OCI-LY1 (cell line): ENCODE results near the gene COG7.

ENCODE experiments used
- CTCF ChIP-seq: fragments of 200-600 bp; sonication (generic), shearing (Covaris generic); IDR thresholded peaks from 2 replicates; pipeline ENCODE4 v1.5.1; 2017; ENCODE audit warnings: mild to moderate bottlenecking, antibody characterized with exemption, low read length, moderate library complexity, mixed read lengths
- EZH2 ChIP-seq: fragments of 200-600 bp; sonication (generic), shearing (Covaris generic); IDR thresholded peaks from 2 replicates; pipeline ENCODE4 v1.8.0; 2017; ENCODE audit warnings: borderline replicate concordance, mixed run types, mild to moderate bottlenecking, antibody characterized with exemption, low read length, moderate library complexity, mixed read lengths

- TF ChIP-seq CTCF (no peak), EZH2 (no peak)
Observed at GRCh38 chr16:23343643-23344612, 109.1 kb downstream of the COG7 start.
